RKO (cell line): ENCODE measurements around the gene C11orf91.
"Not testable (repeated sequence)": the region's sequence is repeated elsewhere in the genome, so short reads cannot be mapped to it uniquely, and the experiment has no call there.

Source experiments
- DNase-seq: peaks from one replicate; pipeline ENCODE4 v3.0.0-alpha.2; 2016; ENCODE audit warnings: low spot score

The C11orf91 gene

GRCh38 chr11:33700502-33701271 lies at the start of gene C11orf91:
Gene C11orf91 (minus strand): TSS chr11:33700826. CDS start chr11:33700740, 86 bp downstream.
- peak; percentile 83 for DNase-seq

DNA sequence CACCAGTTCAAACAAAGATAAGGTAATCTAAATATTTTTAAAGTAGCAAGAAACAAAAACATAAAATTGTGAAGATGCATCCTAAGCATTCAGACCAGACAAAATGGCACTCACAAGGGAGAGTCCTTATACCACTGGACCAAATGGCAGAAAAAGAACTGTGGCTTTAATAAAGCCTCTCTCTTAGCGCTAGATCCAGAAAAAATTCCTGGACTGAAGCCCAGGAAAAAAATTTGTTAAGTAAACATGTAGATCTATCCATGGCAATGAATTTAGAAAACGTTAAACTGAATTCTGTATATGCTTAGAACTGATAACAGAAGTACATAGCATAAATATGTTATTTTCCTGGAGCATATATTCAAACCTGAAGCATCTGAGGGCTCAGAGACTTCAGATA lies 47.4 kb upstream of the C11orf91 start:
- no peak for DNase-seq

GRCh38 chr11:33743291-33743690 lies 42.7 kb upstream of the C11orf91 start:
- no peak for DNase-seq

DNA sequence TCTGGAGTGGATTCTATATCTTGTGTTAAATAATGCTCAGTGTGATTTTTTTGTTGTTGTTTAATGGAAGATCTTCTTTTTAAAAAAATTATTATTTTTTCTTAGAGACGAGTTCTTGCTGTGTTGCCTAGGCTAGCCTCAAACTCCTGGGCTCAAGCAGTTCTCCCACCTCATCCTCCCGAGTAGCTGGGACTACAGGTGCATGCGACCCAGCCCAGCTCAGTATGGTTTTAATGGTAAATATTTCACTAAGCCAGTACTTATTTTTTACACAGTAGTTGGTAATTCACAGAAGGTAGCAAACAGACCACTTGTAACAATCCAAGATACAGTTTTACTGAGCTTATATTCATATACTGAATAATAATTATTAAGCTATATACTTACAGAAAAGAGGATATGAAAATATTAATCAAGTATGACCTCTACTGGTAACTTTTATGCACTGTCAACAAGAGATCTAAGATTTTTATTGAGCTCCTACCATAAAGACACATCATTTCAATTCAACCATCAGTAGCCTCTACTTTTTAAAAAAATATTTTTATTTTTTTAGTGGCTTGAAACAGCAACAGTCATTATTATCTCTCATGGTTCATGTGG lies 41.7 kb upstream of the C11orf91 start:
- DNase-seq = peak; percentile 59

DNA sequence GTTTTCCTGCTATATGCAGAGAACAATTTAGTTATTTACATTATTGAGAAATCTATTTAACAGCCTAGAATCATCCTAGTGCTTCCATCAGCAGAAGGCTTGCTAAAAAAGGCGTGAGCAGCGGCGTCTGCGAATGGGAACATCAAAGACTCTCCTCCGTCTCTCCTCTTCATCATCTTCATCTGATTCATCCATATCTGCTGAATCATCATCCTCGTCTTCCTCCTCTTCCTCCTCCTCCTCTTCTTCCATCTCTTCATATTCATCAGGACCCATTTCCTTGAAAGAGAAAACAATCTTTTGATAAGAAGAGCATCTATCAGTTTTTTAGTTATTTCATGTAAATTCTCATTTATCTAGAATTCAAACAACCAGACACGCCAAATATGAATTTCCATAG lies 41.2 kb upstream of the C11orf91 start:
- DNase-seq = no peak

GRCh38 chr11:33737362-33737821 lies 36.8 kb upstream of the C11orf91 start:
- no peak for DNase-seq

GRCh38 chr11:33736148-33736812 lies 35.7 kb upstream of the C11orf91 start, which contains the start of gene CD59:
Gene CD59 (minus strand): TSS chr11:33736423. CDS start chr11:33722445, 13,978 bp downstream.
- DNase-seq = peak; percentile 91

DNA sequence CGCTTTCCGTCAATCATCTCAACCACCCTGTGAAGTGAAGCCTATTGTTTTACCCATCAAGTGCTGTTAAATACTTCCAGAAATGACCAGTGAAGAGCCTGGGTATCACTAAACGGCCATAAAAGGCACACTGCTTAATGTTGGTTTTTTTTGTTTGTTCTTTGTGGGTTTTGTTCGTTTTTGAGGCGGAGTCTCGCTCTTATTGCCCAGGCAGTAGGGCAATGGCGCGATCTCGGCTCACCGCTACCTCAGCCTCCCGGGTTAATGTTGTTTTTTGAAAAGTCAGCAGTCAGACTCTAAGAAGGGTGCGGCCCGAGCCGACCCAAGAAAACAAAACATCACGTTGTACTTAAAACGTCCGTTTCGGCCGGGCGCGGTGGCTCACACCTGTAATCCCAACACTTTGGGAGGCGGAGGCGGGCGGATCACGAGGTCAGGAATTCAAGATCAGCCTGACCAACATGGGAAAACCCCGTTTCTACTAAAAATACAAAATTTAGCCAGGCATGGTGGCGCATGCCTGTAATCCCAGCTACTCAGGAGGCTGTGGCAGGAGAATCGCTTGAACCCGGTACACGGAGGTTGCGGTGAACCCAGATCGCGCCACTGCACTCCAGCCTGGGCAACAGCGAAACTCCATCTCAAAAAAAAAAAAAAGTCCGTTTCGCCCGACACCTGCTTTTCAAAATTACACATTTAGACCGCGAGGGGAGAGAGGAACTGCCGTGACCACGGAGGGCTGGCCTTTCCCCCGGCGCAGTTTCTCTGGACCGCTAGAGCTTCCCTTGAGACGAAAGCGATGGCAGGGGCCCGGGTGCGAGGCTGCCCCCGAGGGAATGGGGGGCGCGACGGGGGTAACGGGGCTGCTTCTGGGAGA lies 34.9 kb upstream of the C11orf91 start:
- DNase-seq = peak; percentile 47

- DNase-seq = no peak
Observed at GRCh38 chr11:33734441-33735270, 34.0 kb upstream of the C11orf91 start.

DNA sequence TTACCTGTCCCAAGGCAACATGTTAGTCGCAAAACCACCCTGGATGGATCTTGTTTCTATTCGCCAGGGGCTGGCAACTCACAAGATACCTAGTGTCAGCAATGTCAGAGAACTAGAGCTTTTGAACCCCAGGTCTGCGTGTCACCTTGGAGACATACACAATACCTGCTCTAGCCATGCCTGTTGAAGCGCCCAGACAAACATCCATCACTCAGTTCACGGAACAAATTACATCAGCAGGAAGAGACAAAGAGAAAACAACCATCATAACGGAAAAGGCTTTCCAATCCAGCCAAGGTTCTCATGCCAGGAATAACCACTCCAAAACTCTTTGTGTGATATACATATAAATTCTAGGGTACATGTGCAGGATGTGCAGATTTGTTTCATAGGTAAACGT lies 33.4 kb upstream of the C11orf91 start:
- DNase-seq = no peak

DNA sequence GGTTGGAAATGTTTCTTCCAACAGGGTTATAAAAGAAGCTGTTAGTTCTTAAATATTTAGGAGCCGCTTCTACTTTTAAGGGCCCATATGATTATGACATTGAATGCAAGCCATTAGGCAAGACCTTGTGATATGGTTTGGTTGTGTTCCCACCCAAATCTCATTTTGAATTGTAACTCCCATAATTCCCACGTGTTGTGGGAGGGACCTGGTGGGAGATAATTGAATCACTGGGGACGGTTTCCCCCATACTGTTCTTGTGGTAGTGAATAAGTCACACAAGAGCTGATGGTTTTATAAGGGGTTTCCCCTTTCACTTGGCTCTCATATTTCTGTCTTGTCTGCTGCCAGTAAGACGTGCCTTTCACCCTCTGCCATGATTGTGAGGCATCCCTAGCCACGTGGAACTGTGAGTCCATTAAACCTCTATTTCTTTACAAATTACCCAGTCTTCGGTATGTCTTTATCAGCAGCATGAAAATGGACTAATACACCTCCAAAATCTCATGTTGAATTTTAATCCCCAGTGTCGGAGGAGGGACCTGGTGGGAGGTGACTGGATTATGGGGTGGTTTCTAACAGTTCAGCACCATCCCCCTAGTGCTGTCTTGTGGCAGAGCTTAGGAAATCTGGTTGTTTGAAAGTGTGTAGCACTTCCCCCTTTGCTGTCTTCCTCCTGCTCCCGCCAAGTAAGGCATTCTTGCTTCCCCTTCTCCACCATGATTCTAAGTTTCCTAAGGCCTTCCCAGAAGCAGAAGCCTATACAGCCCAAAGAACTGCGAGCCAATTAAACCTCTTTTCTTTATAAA lies 31.3 kb upstream of the C11orf91 start:
- no peak for DNase-seq

- DNase-seq = no peak
Observed at GRCh38 chr11:33730716-33731115, 30.1 kb upstream of the C11orf91 start.

DNA sequence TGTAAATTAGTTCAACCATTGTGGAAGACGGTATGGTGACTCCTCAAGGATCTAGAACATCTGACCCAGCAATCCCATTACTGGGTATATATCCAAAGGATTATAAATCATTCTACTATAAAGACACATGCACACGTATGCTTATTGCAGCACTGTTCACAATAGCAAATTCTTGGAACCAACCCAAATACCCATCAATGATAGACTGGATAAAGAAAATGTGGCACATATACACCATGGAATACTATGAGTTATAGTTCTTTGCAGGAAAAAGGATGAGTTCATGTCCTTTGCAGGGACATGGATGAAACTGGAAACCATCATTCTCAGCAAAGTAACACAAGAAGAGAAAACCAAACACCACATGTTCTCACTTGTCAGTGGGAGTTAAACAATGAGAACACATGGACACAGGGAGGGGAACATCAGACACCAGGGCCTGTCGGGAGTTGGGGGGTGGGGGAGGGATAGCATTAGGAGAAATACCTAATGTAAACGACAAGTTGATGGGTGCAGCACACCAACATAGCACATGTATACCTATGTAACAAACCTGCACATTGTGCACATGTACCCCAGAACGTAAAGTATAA lies 28.5 kb upstream of the C11orf91 start:
- DNase-seq = not testable (repeated sequence)

GRCh38 chr11:33727539-33727938 lies 26.9 kb upstream of the C11orf91 start:
- DNase-seq = not testable (repeated sequence)

GRCh38 chr11:33725496-33725895 lies 24.9 kb upstream of the C11orf91 start:
- no peak for DNase-seq

DNA sequence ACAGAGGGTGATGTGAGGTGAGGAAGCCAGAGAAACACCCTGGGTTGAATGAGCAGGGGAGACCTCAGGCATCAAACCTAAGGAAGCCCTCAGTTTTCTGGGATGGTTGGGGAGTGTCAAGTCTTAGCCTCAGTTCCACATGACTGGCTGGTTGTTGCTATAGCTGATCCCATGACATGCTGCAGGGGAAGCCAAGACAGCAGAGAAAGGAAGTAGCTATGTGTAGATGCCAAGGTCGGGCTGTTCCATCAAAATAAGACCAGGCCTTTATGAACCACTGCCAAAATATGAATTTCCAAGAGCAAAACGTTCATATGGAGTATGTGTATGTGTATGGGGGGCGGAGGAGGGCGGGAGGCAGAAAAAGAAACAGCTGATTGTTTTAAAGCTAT lies 24.0 kb upstream of the C11orf91 start:
- no peak for DNase-seq

DNA sequence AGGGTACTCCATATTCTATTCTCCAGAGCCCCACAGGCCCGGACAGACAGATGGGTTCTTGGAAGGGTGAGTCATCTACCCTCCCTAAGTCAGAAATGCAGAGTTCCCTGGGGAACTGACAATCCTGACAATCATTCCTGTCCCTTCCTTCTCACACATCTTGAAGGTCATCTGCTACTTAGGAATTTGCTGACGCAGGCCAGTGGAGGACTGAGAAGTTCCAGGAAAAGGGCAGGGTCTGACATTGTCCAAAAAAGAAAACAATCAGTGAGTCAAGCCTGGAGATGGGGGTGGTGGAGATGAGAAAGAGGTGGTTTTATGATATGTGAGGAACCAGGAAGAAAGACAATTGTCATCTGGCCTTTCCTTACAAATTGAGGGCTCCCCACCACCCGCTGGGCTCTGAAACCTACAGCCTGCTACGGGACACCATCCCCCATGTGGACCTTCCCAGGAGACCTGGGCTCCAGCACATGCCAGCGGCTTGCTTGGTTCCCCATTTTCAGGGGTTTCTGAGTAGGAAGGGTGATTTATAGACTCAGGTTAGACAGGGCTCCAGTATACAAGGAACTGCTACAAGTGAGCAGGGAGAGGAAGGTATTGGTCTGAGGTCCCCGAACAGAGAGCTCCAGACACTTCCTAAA lies 22.7 kb upstream of the C11orf91 start:
- DNase-seq = no peak

- no peak for DNase-seq
Observed at GRCh38 chr11:33722590-33723234, 22.1 kb upstream of the C11orf91 start.

DNA sequence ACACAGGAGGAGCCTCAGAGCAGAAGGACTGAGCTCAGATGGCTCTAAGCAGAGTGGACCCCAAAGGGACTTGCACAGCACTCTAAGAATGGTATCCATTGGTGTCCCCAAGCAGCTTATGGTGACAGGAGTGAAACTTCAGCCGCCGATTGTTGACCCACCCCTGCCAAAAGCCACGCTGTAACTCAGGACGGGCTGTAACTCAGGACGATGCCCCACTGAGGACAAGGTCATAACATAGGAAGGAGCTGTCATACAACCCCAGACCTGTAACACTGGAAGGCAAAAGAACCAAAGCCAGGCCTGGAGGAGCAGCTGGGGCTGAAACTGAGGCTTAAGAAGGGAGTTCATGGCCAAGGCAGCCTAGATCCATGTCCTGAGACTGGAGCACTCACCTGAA lies 21.4 kb upstream of the C11orf91 start:
- no peak for DNase-seq
